PC-3 (cell line): ENCODE results near the gene IL17RB.

Experiments
- CTCF ChIP-seq: fragments of 300-600 bp; sonication (generic); conservative IDR thresholded peaks from 2 replicates; pipeline ENCODE4 v1.5.1; 2017; ENCODE audit warnings: antibody characterized with exemption, low read depth, mild to moderate bottlenecking, low read length
- EZH2 ChIP-seq: fragments of 300-600 bp; sonication (generic); IDR thresholded peaks from one replicate; pipeline ENCODE4 v1.6.1; 2017; ENCODE audit warnings: antibody characterized with exemption, mild to moderate bottlenecking, low read length; ENCODE audit not compliant: unreplicated experiment
- EZH2phosphoT487 ChIP-seq: fragments of 300-600 bp; sonication (generic); IDR thresholded peaks from 2 replicates; pipeline ENCODE4 v1.6.1; 2018; ENCODE audit warnings: mild to moderate bottlenecking, antibody characterized with exemption, low read length, borderline replicate concordance

DNA sequence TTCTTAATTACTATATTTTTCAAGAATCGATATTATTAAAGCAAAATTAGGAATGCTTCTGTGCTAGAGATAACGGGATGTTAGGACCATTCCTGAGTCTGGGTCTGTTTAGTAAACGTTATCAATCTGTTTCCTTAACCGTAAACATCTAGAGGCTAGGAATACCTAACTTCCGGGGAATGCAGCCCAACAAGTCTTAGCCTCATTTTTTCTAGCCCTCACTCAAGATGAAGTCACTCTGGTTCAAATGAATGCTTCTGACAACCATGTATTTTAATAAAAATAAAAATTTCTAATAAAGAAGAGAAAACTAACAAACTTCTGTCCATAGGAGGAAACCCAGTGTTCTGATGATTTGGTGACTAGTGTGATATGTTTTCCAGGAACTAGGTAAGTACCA lies 56.3 kb downstream of the IL17RB start:
- TF ChIP-seq CTCF (no peak), EZH2 (no peak), EZH2phosphoT487 (no peak)
